CD4-positive, alpha-beta memory T cell (primary cell): ENCODE measurements around the gene CD2BP2. TPM values are rescaled to one million over a fixed set of nuclear protein-coding genes. Genes with fewer than 3 reads are reported as not detected.
"Not testable (repeated sequence)": the region's sequence is repeated elsewhere in the genome, so short reads cannot be mapped to it uniquely, and the experiment has no call there.

Source experiments
- CTCF ChIA-PET: fragments of 350-600 bp; sonication (Branson Sonifier 250); formaldehyde crosslinking; loops from one replicate; lab custom pipeline; 2021; ENCODE audit warnings: inconsistent platforms; ENCODE audit not compliant: partially characterized antibody; lab: Charles Lee
- POLR2A ChIA-PET: fragments of 350-600 bp; sonication (Branson Sonifier 250); formaldehyde crosslinking; loops from one replicate; lab custom pipeline; 2021; ENCODE audit not compliant: partially characterized antibody; lab: Charles Lee
- DNase-seq, 5 donors: peaks; one replicate each; pipeline versions ENCODE4 v3.0.0 to v3.0.0-alpha.2; 2020 to 2022; ENCODE audit warnings: mixed read lengths in 1 of 5
- H3K27ac ChIP-seq: one replicate; pipeline ENCODE4 v1.7.0; 2013; ENCODE audit warnings: low read depth, low read length
- H3K27me3 ChIP-seq: 2 replicates; pipeline ENCODE4 v1.7.0; 2013; ENCODE audit warnings: mild to moderate bottlenecking, low read length, moderate library complexity; ENCODE audit not compliant: insufficient read depth
- H3K36me3 ChIP-seq: 2 replicates; pipeline ENCODE4 v1.7.0; 2013; ENCODE audit warnings: mild to moderate bottlenecking, low read length, moderate library complexity; ENCODE audit not compliant: insufficient read depth
- H3K4me1 ChIP-seq: 2 replicates; pipeline ENCODE4 v1.7.0; 2013; ENCODE audit warnings: mild to moderate bottlenecking, low read length, moderate library complexity; ENCODE audit not compliant: insufficient read depth
- H3K4me3 ChIP-seq, 2 donors: one replicate each; pipeline ENCODE4 v1.7.0; 2013; ENCODE audit warnings: low read length in 2 of 2, mild to moderate bottlenecking in 1 of 2
- H3K9me3 ChIP-seq, 2 donors: one replicate each; pipeline ENCODE4 v1.7.0; 2013; ENCODE audit warnings: low read length in 2 of 2, control low read depth in 1 of 2; ENCODE audit not compliant: control insufficient read depth in 1 of 2
- H3K27ac Mint-ChIP-seq, 7 donors: one replicate each; pipeline ENCODE4 v1.8.0; 2020 to 2021; ENCODE audit warnings: mixed read lengths in 7 of 7, mild to moderate bottlenecking in 6 of 7, inconsistent platforms in 3 of 7, moderate library complexity in 3 of 7
- H3K27me3 Mint-ChIP-seq, 2 donors: one replicate each; pipeline ENCODE4 v1.8.0; 2020 to 2021; ENCODE audit warnings: mixed read lengths in 2 of 2
- H3K36me3 Mint-ChIP-seq, 2 donors: one replicate each; pipeline ENCODE4 v1.8.0; 2020 to 2021; ENCODE audit warnings: mixed read lengths in 2 of 2, inconsistent platforms in 1 of 2, mild to moderate bottlenecking in 1 of 2
- H3K4me1 Mint-ChIP-seq, 4 donors: one replicate each; pipeline ENCODE4 v1.8.0; 2020 to 2021; ENCODE audit warnings: mixed read lengths in 4 of 4, mild to moderate bottlenecking in 1 of 4
- H3K4me3 Mint-ChIP-seq, 8 donors: one replicate each; pipeline ENCODE4 v1.8.0; 2020 to 2021; ENCODE audit warnings: mixed read lengths in 8 of 8, mild to moderate bottlenecking in 7 of 8, moderate library complexity in 6 of 8, inconsistent platforms in 3 of 8
- H3K9me3 Mint-ChIP-seq, 8 donors: one replicate each; pipeline ENCODE4 v1.8.0; 2020 to 2021; ENCODE audit warnings: mixed read lengths in 8 of 8, mild to moderate bottlenecking in 5 of 8, inconsistent platforms in 3 of 8, moderate library complexity in 1 of 8
- intact Hi-C: fragments of 100-400 bp; cut with micrococcal nuclease; formaldehyde crosslinking; loops from one replicate; pipeline ENCODE4 v1.15.1; 2023
- polyA plus RNA-seq, 2 donors: library from polyadenylated mRNA; unstranded; fragments of 300-500 nt; fragmentation: Illumina TruSeq; gene quantifications; one replicate each; pipeline ENCODE4 v1.2.3, GENCODE V29; 2021
- total RNA-seq, 2 experiments: library from RNA; stranded (reverse); gene quantifications; one replicate each; pipeline ENCODE4 v1.2.3, GENCODE V29; 2021

Gene CD2BP2
- total and polyA plus RNA-seq, 4 experiments from 2014 or later, result 23.7 to 79.4 (median 48.7) TPM

DNA sequence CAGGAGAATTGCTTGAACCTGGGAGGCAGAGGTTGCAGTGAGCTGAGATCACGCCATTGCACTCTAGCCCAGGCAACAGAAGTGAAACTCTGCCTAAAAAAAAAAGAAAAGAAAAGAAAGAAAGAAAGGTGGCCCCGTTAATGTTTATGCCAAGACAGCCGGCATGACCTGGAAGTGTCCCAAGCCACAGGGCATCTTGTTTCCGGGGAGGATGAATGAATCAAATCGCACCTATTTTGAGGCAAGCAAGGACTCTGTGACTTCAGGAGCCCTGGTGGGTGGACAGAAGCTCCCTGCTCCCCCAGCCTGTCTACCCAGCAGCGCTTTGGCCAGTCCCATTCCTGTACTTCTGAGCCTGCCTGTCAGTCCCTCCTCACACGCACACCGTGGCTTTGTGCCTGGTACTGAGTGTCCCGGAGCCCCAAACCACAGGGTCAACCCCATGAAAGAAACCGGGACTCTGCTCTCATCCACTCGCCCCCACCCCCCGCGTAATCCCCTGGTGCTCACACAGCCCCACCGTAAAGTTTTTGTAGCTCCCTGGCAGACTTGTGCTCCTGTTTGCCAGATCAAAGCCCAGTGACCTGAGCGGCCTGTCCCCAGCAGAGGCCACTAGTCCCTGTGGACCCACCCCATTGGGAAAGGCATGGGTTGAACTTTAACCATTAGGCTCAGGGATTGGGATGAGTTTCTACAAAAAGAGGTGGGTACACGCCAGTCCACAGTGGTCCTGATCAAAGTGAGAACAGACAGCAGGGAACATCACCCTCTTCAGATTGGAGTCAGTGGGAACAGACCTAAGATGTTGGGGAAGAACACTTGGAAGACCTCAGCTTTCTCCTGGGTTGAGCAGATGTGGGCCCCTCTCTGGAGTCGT is 19.3 kb downstream of the CD2BP2 start:
- ChIA-PET POLR2A (interaction anchor here (0.6 to 2.8 kb wide), 16 partner anchors 8 to 478 kb away, joined by 3 to 34 read pairs (median 5); partner anchors contain the start of genes CD2BP2, MAPK3, TBC1D10B and ZNF48), CTCF (interaction anchor here (2.3 kb wide), 1 partner anchor 74 kb away, joined by 10 read pairs; no protein-coding TSS in a partner anchor)
- H3K4me1 Mint-ChIP-seq, result peaks cover 8 to 31% (median 18%) of the 10 kb centered on the region in 4 donors
- H3K9me3 Mint-ChIP-seq, result peaks cover 0 to 1% (median 0%) of the 10 kb centered on the region in 8 donors
- H3K9me3 ChIP-seq, result no peaks in the 10 kb centered on the region
- peaks cover 0 to 2% of the 10 kb centered on the region in 2 donors for H3K36me3 Mint-ChIP-seq
- peaks cover 9% of the 10 kb centered on the region for H3K4me1 ChIP-seq
- H3K27ac Mint-ChIP-seq, result peak overlapping the region; percentile 85 to 96 (median 90)
- no peaks in the 10 kb centered on the region for H3K36me3 ChIP-seq
- intact Hi-C loops, result loop anchor here (2.0 to 5.0 kb wide), 4 partner anchors 19 to 71 kb away; partner anchors contain the start of genes CD2BP2, TBC1D10B and ZNF771
- peak overlapping the region; percentile 67 for H3K27ac ChIP-seq
- peak in 1 of 5 donors; percentile 62 for DNase-seq
- peak overlapping the region; percentile 81 to 92 (median 86) for H3K4me3 Mint-ChIP-seq
- peak overlapping the region in 1 of 2 donors; percentile 47 for H3K4me3 ChIP-seq
- no peaks in the 10 kb centered on the region for H3K27me3 ChIP-seq
- H3K27me3 Mint-ChIP-seq, result no peaks in the 10 kb centered on the region

DNA sequence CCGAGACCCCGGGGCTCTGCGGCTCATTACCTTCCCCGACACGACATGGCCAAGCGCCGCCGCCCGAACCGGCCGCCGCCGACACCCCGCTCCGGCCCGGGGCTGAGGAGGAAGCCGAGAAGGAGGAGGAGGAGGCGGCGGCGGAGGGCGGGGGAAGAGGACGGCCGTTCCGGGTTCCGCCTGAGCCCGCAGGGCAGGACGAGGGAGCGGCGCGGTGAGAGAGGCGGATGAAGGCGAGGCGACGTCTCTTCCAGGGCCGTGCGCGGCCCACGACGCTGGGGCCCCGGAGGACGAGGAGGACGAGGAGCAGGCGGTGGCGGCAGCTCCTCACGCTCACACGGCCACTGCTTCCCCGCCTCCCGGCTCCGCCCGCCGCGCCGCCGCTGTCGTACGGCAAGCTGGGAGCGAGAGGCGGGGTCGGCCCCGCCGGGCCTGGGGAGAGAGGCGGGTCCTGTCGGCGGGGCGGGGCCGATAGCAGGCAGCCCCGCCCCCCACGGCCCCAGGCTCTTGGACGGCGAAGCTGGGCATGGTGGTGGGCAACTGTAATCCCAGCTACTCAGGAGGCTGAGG is 20.0 kb downstream of the CD2BP2 start:
- not testable (repeated sequence) for H3K9me3 ChIP-seq, H3K27me3 Mint-ChIP-seq, H3K36me3 Mint-ChIP-seq, H3K9me3 Mint-ChIP-seq, H3K27me3 ChIP-seq, H3K36me3 ChIP-seq
- H3K27ac Mint-ChIP-seq, result peak overlapping the region; percentile 85 to 96 (median 90)
- CTCF ChIA-PET, result interaction anchor here (2.3 kb wide), 1 partner anchor 74 kb away, joined by 10 read pairs; no protein-coding TSS in a partner anchor
- peak overlapping the region in 1 of 2 donors; percentile 47 for H3K4me3 ChIP-seq
- peaks cover 13% of the 10 kb centered on the region for H3K4me1 ChIP-seq
- intact Hi-C loops, result loop anchor here (2.0 to 5.0 kb wide), 4 partner anchors 20 to 72 kb away; partner anchors contain the start of genes CD2BP2, TBC1D10B and ZNF771
- DNase-seq, result peak; percentile 83 to 92 (median 87)
- H3K4me1 Mint-ChIP-seq, result peaks cover 11 to 35% (median 21%) of the 10 kb centered on the region in 4 donors
- peak overlapping the region; percentile 67 for H3K27ac ChIP-seq
- H3K4me3 Mint-ChIP-seq, result peak overlapping the region; percentile 81 to 92 (median 86)
- POLR2A ChIA-PET, result interaction anchor here (0.6 to 2.8 kb wide), 17 partner anchors 9 to 479 kb away, joined by 3 to 34 read pairs (median 5); partner anchors contain the start of genes ALDOA, CD2BP2, MAPK3 and SEPTIN1

DNA sequence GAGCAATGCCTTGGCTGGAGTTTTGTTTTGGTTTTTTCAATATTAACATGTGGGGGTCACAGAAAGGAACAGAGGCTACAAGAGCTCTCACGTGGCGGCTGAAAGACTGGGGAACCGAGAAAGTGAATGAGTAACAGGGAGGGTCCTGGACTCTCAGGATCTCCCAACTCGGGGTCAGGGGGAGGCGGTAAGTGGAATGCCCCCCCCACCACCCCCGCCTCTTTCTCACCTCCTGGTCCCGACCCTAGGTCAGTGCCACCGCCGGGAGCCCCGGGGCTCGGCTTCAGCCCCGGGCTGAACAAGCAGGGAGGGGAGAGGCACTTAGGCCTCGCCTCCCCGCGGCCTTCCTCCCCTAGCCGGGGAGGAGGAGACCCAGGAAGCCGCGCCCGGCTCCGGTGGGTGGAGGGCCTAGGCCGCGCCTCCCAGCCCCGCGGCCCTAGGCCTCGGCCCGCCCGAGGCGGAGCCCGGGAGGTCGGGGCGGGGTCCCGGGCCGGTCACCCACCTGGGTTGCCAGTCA is 20.6 kb downstream of the CD2BP2 start:
- peak overlapping the region; percentile 89 to 98 (median 94) for H3K4me3 Mint-ChIP-seq
- H3K27me3 ChIP-seq, H3K9me3 ChIP-seq, H3K36me3 ChIP-seq, H3K36me3 Mint-ChIP-seq, H3K27me3 Mint-ChIP-seq, H3K9me3 Mint-ChIP-seq: not testable (repeated sequence)
- Histone ChIP-seq H3K4me3 (peak overlapping the region in 1 of 2 donors; percentile 47), H3K4me1 (peaks cover 13% of the 10 kb centered on the region), H3K27ac (peak overlapping the region; percentile 67)
- H3K4me1 Mint-ChIP-seq, result peaks cover 11 to 35% (median 21%) of the 10 kb centered on the region in 4 donors
- DNase-seq, result peak; percentile 85 to 89 (median 87)
- intact Hi-C loops, result loop anchor here (2.0 kb wide), 3 partner anchors 20 to 44 kb away; partner anchors contain the start of genes CD2BP2 and TBC1D10B
- ChIA-PET CTCF (interaction anchor here (2.3 kb wide), 1 partner anchor 75 kb away, joined by 10 read pairs; no protein-coding TSS in a partner anchor), POLR2A (interaction anchor here (0.7 to 2.8 kb wide), 13 partner anchors 9 to 479 kb away, joined by 3 to 34 read pairs (median 5); partner anchors contain the start of genes ALDOA, CD2BP2, MAPK3 and SEPTIN1)
- peak overlapping the region; percentile 86 to 97 (median 94) for H3K27ac Mint-ChIP-seq

DNA sequence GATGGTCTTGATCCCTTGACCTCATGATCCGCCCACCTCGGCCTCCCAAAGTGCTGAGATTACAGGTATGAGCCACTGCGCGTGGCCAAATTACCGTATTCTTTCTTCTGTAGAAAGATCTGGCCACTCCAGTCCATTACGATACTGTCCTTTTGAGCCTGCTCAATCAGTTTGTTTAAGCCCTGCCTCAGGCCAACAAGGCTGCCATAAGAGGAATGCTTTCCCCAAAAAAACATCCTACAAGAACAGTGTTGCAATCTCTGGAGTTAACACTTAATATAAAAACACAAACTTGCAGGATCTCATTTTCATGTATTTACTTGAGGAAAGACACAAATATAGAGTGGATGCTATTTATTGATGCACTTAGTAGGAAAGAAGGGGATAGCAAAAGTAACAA is 30.9 kb downstream of the CD2BP2 start:
- H3K27me3 Mint-ChIP-seq, H3K27ac ChIP-seq, H3K4me1 ChIP-seq, DNase-seq, CTCF ChIA-PET, H3K27me3 ChIP-seq, intact Hi-C loops, POLR2A ChIA-PET, H3K36me3 Mint-ChIP-seq, H3K9me3 ChIP-seq, H3K4me3 Mint-ChIP-seq, H3K36me3 ChIP-seq, H3K4me3 ChIP-seq, H3K9me3 Mint-ChIP-seq: not testable (repeated sequence)
- Mint-ChIP-seq H3K27ac (peak overlapping the region in 1 of 7 donors; percentile 13), H3K4me1 (peaks cover 21 to 41% (median 24%) of the 10 kb centered on the region in 4 donors)

DNA sequence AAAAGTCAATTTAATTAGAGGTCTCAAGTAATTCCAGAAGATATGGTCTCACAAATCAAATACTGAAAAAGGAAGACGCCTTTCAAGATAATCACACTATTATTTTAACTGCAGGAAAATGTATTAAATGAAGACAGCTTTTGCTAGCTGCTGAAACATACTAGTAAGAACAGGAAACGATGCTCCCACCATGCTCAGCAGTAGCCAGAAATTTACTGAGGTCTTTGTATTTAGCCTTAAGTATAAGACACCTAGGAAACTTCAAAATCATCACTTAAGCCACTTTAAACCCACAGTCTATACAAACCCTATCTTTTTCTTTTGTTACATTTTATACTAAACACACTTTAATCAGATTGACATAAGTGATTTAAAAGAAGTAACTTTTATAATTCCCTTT is 36.5 kb downstream of the CD2BP2 start:
- POLR2A ChIA-PET, result interaction anchor here (0.6 kb wide), 1 partner anchor 1496 kb away, joined by 3 read pairs; the partner anchor contains the start of gene ATXN2L
- H3K27me3 Mint-ChIP-seq, H3K9me3 Mint-ChIP-seq, CTCF ChIA-PET, intact Hi-C loops, H3K4me1 ChIP-seq, H3K4me3 ChIP-seq, H3K4me3 Mint-ChIP-seq, H3K27ac ChIP-seq, H3K9me3 ChIP-seq, H3K36me3 Mint-ChIP-seq, DNase-seq, H3K27ac Mint-ChIP-seq, H3K27me3 ChIP-seq, H3K36me3 ChIP-seq: not testable (repeated sequence)
- H3K4me1 Mint-ChIP-seq, result peaks cover 14 to 33% (median 16%) of the 10 kb centered on the region in 4 donors

DNA sequence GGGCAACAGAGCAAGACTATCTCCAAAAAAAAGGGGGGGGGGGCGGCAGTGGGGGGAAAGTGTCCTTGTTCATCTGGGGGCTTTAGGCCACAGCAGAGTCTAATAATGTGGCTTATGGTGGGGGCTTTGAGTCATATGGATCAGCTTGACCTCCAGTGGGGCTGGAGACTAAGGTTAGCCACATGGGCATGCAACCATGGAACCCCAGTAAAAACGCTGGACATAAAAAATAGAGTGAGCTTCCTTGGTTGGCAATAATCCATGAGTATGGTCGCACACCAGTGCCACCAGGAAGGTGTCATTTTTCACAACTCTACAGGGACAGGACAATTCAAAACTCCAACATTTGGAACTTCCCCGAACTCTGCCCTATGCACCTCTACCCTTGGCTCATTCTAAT is 44.2 kb downstream of the CD2BP2 start:
- H3K36me3 ChIP-seq, H3K27me3 ChIP-seq, CTCF ChIA-PET, H3K27ac Mint-ChIP-seq, H3K4me3 ChIP-seq, H3K27ac ChIP-seq, H3K36me3 Mint-ChIP-seq, H3K9me3 Mint-ChIP-seq, H3K27me3 Mint-ChIP-seq, H3K4me3 Mint-ChIP-seq, DNase-seq, POLR2A ChIA-PET, H3K9me3 ChIP-seq, intact Hi-C loops: not testable (repeated sequence)
- H3K4me1 Mint-ChIP-seq, result peaks cover 20 to 37% (median 27%) of the 10 kb centered on the region in 4 donors
- peaks cover 13% of the 10 kb centered on the region for H3K4me1 ChIP-seq
